GM12878 (cell line): ENCODE data around the gene CISTR.

Source experiments
- CTCF ChIP-seq, 3 experiments: IDR thresholded peaks in 2 of 3; conservative IDR thresholded peaks in 1 of 3; 2 replicates each; pipeline ENCODE4 v1.5.1; 2011; ENCODE audit warnings: low read depth in 3 of 3, low read length in 3 of 3, mild to moderate bottlenecking in 3 of 3, control low read depth in 2 of 3, moderate library complexity in 2 of 3, inconsistent platforms in 1 of 3, mixed read lengths in 1 of 3; ENCODE audit not compliant: control insufficient read depth in 2 of 3, insufficient read depth in 1 of 3; ENCODE audit errors: extremely low read depth in 1 of 3
- EZH2 ChIP-seq: IDR thresholded peaks from 2 replicates; pipeline ENCODE4 v1.6.1; 2012; ENCODE audit warnings: low read depth, mild to moderate bottlenecking, control low read depth, inconsistent platforms, low read length, borderline replicate concordance; ENCODE audit not compliant: control insufficient read depth
- FOXM1 ChIP-seq: IDR thresholded peaks from 2 replicates; pipeline ENCODE4 v1.6.1; 2012; ENCODE audit warnings: low read depth, mild to moderate bottlenecking, inconsistent platforms, low read length, moderate library complexity
- PBX3 ChIP-seq: IDR thresholded peaks from 2 replicates; pipeline ENCODE4 v1.6.1; 2011; ENCODE audit warnings: mild to moderate bottlenecking, low read depth, low read length, moderate library complexity; ENCODE audit not compliant: insufficient replicate concordance
- POLR2A ChIP-seq: IDR thresholded peaks from 2 replicates; pipeline ENCODE4 v1.6.1; 2011; ENCODE audit warnings: low read depth, mild to moderate bottlenecking, low read length

GRCh38 chr12:53775478-53776145 lies 23.8 kb upstream of the CISTR start:
- no peak for TF ChIP-seq POLR2A
- no peak for TF ChIP-seq CTCF (IDR thresholded peaks at IDR 0.05 in 2 of 3, conservative IDR thresholded peaks at IDR 0.05 in 1 of 3; ENCODE audit: control insufficient read depth in 2 of 3, extremely low read depth in 1 of 3, insufficient read depth in 1 of 3, low read depth in 3 of 3, low read length in 3 of 3)
- no peak for TF ChIP-seq EZH2
- TF ChIP-seq PBX3 = no peak
- TF ChIP-seq FOXM1 = no peak
